RWPE1 (cell line): ENCODE results near the gene SEBOX.

Source experiments
- CTCF ChIA-PET: fragments of 350-600 bp; sonication (Branson Sonifier 250); formaldehyde crosslinking; extraction: SDS; loops from one replicate; lab custom pipeline; 2021; lab: Yijun Ruan, JAX
- POLR2A ChIA-PET: fragments of 400-600 bp; formaldehyde crosslinking; extraction: SDS; loops from one replicate; lab custom pipeline; 2020; ENCODE audit warnings: antibody characterized with exemption; ENCODE audit not compliant: low non-redundant PET; lab: Yijun Ruan, JAX
- DNase-seq: peaks from one replicate; pipeline ENCODE4 v3.0.0; 2012; ENCODE audit warnings: low spot score
- H3K27ac ChIP-seq: fragments of 450-650 bp; 2 replicates; pipeline ENCODE4 v1.5.1; 2017
- TF ChIP-seq, protein P1 (sequence below): fragments of 450-650 bp; conservative IDR thresholded peaks from 2 replicates; pipeline ENCODE4 v1.5.1; 2017; ENCODE audit warnings: low read depth, mild to moderate bottlenecking

Gene SEBOX

GRCh38 chr17:28395426-28395825 lies 30.4 kb upstream of the SEBOX start:
- ChIA-PET CTCF (interaction anchor here (0.6 to 1.5 kb wide), 2 partner anchors 21 to 147 kb away, joined by 3 to 7 read pairs; no protein-coding TSS in a partner anchor), POLR2A (interaction anchor here (1.3 kb wide), 1 partner anchor 12 kb away, joined by 3 read pairs; no protein-coding TSS in a partner anchor)
- TF ChIP-seq, protein P1, sequence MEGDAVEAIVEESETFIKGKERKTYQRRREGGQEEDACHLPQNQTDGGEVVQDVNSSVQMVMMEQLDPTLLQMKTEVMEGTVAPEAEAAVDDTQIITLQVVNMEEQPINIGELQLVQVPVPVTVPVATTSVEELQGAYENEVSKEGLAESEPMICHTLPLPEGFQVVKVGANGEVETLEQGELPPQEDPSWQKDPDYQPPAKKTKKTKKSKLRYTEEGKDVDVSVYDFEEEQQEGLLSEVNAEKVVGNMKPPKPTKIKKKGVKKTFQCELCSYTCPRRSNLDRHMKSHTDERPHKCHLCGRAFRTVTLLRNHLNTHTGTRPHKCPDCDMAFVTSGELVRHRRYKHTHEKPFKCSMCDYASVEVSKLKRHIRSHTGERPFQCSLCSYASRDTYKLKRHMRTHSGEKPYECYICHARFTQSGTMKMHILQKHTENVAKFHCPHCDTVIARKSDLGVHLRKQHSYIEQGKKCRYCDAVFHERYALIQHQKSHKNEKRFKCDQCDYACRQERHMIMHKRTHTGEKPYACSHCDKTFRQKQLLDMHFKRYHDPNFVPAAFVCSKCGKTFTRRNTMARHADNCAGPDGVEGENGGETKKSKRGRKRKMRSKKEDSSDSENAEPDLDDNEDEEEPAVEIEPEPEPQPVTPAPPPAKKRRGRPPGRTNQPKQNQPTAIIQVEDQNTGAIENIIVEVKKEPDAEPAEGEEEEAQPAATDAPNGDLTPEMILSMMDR, result no peak
- H3K27ac ChIP-seq, result peak overlapping the region; percentile 45; the same call in 1 of the 2 replicates
- DNase-seq, result no peak

- TF ChIP-seq, protein P1, result no peak
- ChIA-PET CTCF (interaction anchor here (0.6 to 1.5 kb wide), 2 partner anchors 22 to 148 kb away, joined by 3 to 7 read pairs; no protein-coding TSS in a partner anchor), POLR2A (no interaction called here)
- DNase-seq, result no peak
- no peak overlapping the region for H3K27ac ChIP-seq
Observed at GRCh38 chr17:28394337-28395116, 29.5 kb upstream of the SEBOX start.

DNA sequence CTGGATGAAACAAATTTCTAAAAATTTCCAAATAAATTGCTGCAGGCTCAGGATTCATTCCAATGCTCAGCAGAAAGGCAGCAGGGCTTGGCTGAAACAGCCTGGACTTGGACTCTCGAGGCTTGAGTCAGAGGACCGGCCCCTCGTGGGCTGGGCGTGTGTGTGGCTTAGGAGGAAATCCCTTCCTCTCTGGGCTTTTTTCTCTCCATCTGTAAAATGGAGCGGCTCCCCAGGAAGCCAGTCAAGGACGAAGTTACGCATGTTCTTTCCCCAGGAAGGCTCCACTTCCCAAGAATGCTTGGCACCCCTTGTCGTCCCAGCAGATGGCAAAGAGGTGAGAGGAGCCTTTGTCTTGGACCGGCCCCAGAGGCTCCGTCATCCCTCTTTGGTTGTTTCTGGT lies 27.5 kb upstream of the SEBOX start:
- POLR2A ChIA-PET, result no interaction called here

DNA sequence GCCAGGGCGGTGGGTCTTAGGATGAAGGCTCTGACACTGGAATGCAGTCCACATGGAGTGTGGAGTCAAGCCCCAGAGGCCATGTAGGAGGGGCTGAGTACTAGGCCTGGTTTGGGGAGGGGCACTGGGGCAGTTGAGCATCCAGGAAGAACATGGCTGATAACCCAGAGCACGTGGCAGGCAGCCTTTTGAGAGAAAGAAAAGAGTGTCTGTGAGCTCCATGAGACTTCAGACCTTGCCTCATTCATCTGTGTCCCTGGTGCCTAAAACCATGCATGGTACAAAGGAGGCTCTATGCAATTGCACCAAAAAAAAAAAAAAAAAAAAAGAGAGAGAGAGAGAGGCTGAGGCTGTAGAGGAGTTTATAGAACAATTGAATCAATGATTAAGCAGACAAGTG lies 26.4 kb upstream of the SEBOX start:
- TF ChIP-seq, protein P1, result no peak
- DNase-seq, result no peak
- H3K27ac ChIP-seq, result no peak overlapping the region
- POLR2A ChIA-PET, result interaction anchor here (0.6 kb wide), 1 partner anchor 39 kb away, joined by 3 read pairs; no protein-coding TSS in a partner anchor
- CTCF ChIA-PET, result no interaction called here

More for the DNA sequence above, 27.5 kb upstream of the SEBOX start:
- TF ChIP-seq, protein P1, result no peak
- no peak overlapping the region for H3K27ac ChIP-seq
- CTCF ChIA-PET, result no interaction called here
- DNase-seq, result no peak

GRCh38 chr17:28390984-28391383 lies 26.0 kb upstream of the SEBOX start:
- H3K27ac ChIP-seq, result no peak overlapping the region
- POLR2A ChIA-PET, result no interaction called here
- DNase-seq, result no peak
- CTCF ChIA-PET, result no interaction called here
- TF ChIP-seq, protein P1, result no peak

DNA sequence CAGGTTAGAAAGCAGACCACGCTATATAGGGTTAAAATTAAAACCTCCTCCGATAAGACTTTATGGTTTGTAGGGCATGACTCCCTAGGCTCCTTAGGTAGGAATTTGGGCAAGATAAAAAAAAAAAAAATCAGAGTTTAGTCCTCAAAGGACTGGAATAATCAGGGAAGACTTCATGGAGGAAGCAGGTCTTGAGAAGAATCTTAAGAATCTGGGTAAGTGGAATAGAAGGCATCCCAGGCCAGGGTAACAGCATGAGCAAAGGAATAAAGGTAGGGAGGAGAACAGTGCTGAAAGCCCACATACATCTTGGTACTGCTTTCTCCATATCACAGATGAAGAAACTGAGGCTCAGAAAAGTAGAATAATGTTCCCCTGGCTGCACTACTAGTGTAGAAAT lies 25.6 kb upstream of the SEBOX start:
- H3K27ac ChIP-seq, result no peak overlapping the region
- ChIA-PET POLR2A (no interaction called here), CTCF (no interaction called here)
- DNase-seq, result no peak
- TF ChIP-seq, protein P1, result no peak
